Cardiac muscle cell (in vitro differentiated cells and primary cell): ENCODE data around the gene TAS2R50. TPM values are rescaled to one million over a fixed set of nuclear protein-coding genes. Genes with fewer than 3 reads are reported as not detected.

Experiments used
- DNase-seq, 2 donors: peaks; one replicate each; pipeline versions ENCODE4 v3.0.0 to v3.0.0-alpha.2; 2010 to 2017; ENCODE audit warnings: low read depth in 1 of 2, low spot score in 1 of 2
- H3K27ac ChIP-seq: fragments of 200-600 bp; sonication (generic); 2 replicates; pipeline ENCODE4 v1.5.1; 2016
- H3K27me3 ChIP-seq: fragments of 200-600 bp; sonication (generic); 2 replicates; pipeline ENCODE4 v1.6.0; 2016; ENCODE audit warnings: control low read depth
- H3K36me3 ChIP-seq: fragments of 200-600 bp; sonication (generic); 2 replicates; pipeline ENCODE4 v1.5.1; 2016; ENCODE audit warnings: control low read depth
- H3K4me1 ChIP-seq: fragments of 200-600 bp; sonication (generic); 2 replicates; pipeline ENCODE4 v1.8.1; 2017; ENCODE audit warnings: low read depth, mild to moderate bottlenecking, mixed run types
- H3K4me3 ChIP-seq: fragments of 200-600 bp; sonication (generic); 2 replicates; pipeline ENCODE4 v1.5.1; 2016; ENCODE audit warnings: mild to moderate bottlenecking
- H3K9me3 ChIP-seq: fragments of 200-600 bp; sonication (generic); 2 replicates; pipeline ENCODE4 v1.5.1; 2017; ENCODE audit warnings: low read depth, mild to moderate bottlenecking, control low read depth
- polyA plus RNA-seq: library from polyadenylated mRNA; unstranded; fragments of >200 nt; fragmentation: Nextera tagmentation; extraction: Ambion mirVana; gene quantifications from 2 replicates; pipeline ENCODE4 v1.2.1, GENCODE V29; 2016
- total RNA-seq: library from RNA; depleted of rRNA; stranded (reverse); fragments of >200 nt; gene quantifications from 2 replicates; pipeline ENCODE4 v1.2.3, GENCODE V29; 2016
- TF ChIP-seq, protein P1 (sequence below): IDR thresholded peaks from 2 replicates; pipeline ENCODE4 v1.5.1; 2012; ENCODE audit warnings: low read depth, mild to moderate bottlenecking, low read length

TAS2R50 gene
- total and polyA plus RNA-seq, 2 experiments from 2014 or later, result 0.23 to 1.9 TPM

DNA sequence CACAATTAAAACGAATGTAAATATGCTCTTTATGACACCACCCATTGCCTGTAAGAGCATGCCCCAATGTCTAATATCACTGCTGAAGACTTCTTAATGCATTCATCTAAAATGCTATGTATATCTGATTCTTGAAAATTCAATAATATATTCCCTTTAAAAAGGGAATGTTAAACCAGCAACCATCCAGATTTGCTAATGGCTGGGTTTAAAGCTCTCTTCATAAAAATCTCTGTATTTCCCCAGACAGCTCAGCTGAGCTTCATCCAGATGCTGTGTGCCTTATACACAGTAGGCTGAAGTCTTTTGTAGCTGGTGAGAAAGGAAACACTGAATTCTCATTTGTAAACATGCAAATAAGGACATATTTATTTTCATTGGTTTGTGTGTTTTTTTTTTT lies 47.5 kb downstream of the TAS2R50 start, which contains the start of gene TAS2R14:
TAS2R14 (minus strand) TSS at position 101 of the 400 bp plus-strand sequence; CDS start at position 45, 56 bp downstream.
- Histone ChIP-seq H3K36me3 (no peaks in the 10 kb centered on the region), H3K4me1 (no peaks in the 10 kb centered on the region), H3K4me3 (no peak within 1 kb of the TSS), H3K27ac (no peak within 1 kb of the TSS), H3K9me3 (no peaks in the 10 kb centered on the region), H3K27me3 (no peaks in the 10 kb centered on the region)
- TF ChIP-seq, protein P1, sequence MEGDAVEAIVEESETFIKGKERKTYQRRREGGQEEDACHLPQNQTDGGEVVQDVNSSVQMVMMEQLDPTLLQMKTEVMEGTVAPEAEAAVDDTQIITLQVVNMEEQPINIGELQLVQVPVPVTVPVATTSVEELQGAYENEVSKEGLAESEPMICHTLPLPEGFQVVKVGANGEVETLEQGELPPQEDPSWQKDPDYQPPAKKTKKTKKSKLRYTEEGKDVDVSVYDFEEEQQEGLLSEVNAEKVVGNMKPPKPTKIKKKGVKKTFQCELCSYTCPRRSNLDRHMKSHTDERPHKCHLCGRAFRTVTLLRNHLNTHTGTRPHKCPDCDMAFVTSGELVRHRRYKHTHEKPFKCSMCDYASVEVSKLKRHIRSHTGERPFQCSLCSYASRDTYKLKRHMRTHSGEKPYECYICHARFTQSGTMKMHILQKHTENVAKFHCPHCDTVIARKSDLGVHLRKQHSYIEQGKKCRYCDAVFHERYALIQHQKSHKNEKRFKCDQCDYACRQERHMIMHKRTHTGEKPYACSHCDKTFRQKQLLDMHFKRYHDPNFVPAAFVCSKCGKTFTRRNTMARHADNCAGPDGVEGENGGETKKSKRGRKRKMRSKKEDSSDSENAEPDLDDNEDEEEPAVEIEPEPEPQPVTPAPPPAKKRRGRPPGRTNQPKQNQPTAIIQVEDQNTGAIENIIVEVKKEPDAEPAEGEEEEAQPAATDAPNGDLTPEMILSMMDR, result no peak
- DNase-seq, result no peak

DNA sequence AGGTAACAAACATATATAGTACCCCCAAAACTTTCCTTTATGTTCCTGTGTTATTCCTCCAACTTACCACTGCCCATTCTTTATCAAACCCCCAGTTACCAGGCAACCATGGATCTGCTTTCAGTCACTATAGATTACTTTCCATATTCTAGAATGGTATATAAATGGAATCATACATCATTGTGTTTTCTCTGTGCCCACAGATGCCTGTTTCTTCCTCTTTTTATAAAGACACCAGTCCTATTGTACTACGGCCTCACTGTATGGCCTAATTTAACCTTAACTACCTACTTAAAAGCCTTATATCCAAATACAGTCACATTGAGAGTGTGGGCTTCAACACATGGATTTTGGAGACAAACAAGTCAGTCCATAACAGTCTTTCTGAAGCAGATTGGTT lies 50.2 kb downstream of the TAS2R50 start:
- Histone ChIP-seq H3K4me1 (no peaks in the 10 kb centered on the region), H3K36me3 (no peaks in the 10 kb centered on the region), H3K9me3 (no peaks in the 10 kb centered on the region), H3K27me3 (no peaks in the 10 kb centered on the region), H3K27ac (no peak overlapping the region), H3K4me3 (no peak overlapping the region)
- no peak for DNase-seq
- TF ChIP-seq, protein P1, result no peak

Other genes starting within 250 kb of the TAS2R50 start
- gene TAS2R7, start 184.3 kb downstream of the TAS2R50 start, total RNA-seq, result not detected in 2 replicates
- not detected in 2 replicates for gene TAS2R7, start 184.3 kb downstream of the TAS2R50 start, polyA plus RNA-seq
- gene TAS2R8, start 179.6 kb downstream of the TAS2R50 start, total RNA-seq, result 0.45 TPM in 1 of 2 replicates, not detected in the other
- not detected in 2 replicates for gene TAS2R8, start 179.6 kb downstream of the TAS2R50 start, polyA plus RNA-seq
- 0.21 and 1.8 TPM in 2 replicates for gene TAS2R9, start 176.7 kb downstream of the TAS2R50 start, total RNA-seq
- not detected in 2 replicates for gene TAS2R9, start 176.7 kb downstream of the TAS2R50 start, polyA plus RNA-seq
- gene TAS2R10, start 160.6 kb downstream of the TAS2R50 start, total RNA-seq, result 1.2 and 1.9 TPM in 2 replicates
- 0.72 and 1.1 TPM in 2 replicates for gene TAS2R10, start 160.6 kb downstream of the TAS2R50 start, polyA plus RNA-seq
- 0.67 and 8.8 TPM in 2 replicates for gene PRR4, start 137.4 kb downstream of the TAS2R50 start, total RNA-seq
- gene PRR4, start 137.4 kb downstream of the TAS2R50 start, polyA plus RNA-seq, result 5.3 and 7.1 TPM in 2 replicates
- gene PRH1, start 102.7 kb downstream of the TAS2R50 start, total RNA-seq, result 30.2 and 35.0 TPM in 2 replicates
- 35.3 and 38.6 TPM in 2 replicates for gene PRH1, start 102.7 kb downstream of the TAS2R50 start, polyA plus RNA-seq
- 0.11 and 0.69 TPM in 2 replicates for gene TAS2R13, start 77.3 kb downstream of the TAS2R50 start, total RNA-seq
- gene TAS2R13, start 77.3 kb downstream of the TAS2R50 start, polyA plus RNA-seq, result not detected in 2 replicates
- not detected in 2 replicates for gene PRH2, start 57.7 kb downstream of the TAS2R50 start, total RNA-seq
- 0.43 and 2.1 TPM in 2 replicates for gene PRH2, start 57.7 kb downstream of the TAS2R50 start, polyA plus RNA-seq
- gene TAS2R14, start 47.6 kb downstream of the TAS2R50 start, total RNA-seq, result 1.2 and 3.2 TPM in 2 replicates
- gene TAS2R14, start 47.6 kb downstream of the TAS2R50 start, polyA plus RNA-seq, result 1.0 and 3.0 TPM in 2 replicates
- 0.49 and 3.6 TPM in 2 replicates for gene TAS2R20, start 11.4 kb upstream of the TAS2R50 start, total RNA-seq
- 0.25 and 0.61 TPM in 2 replicates for gene TAS2R20, start 11.4 kb upstream of the TAS2R50 start, polyA plus RNA-seq
- 1.8 and 3.5 TPM in 2 replicates for gene TAS2R19, start 35.7 kb upstream of the TAS2R50 start, total RNA-seq
- gene TAS2R19, start 35.7 kb upstream of the TAS2R50 start, polyA plus RNA-seq, result not detected in 2 replicates
- 1.3 and 3.0 TPM in 2 replicates for gene TAS2R31, start 44.5 kb upstream of the TAS2R50 start, total RNA-seq
- gene TAS2R31, start 44.5 kb upstream of the TAS2R50 start, polyA plus RNA-seq, result 0.29 and 0.62 TPM in 2 replicates
- 0.42 and 0.63 TPM in 2 replicates for gene TAS2R46, start 75.4 kb upstream of the TAS2R50 start, total RNA-seq
- 0.24 and 0.51 TPM in 2 replicates for gene TAS2R46, start 75.4 kb upstream of the TAS2R50 start, polyA plus RNA-seq
- 0.53 and 2.7 TPM in 2 replicates for gene TAS2R43, start 105.4 kb upstream of the TAS2R50 start, total RNA-seq
- gene TAS2R43, start 105.4 kb upstream of the TAS2R50 start, polyA plus RNA-seq, result 1.0 and 1.6 TPM in 2 replicates
- gene TAS2R30, start 147.7 kb upstream of the TAS2R50 start, total RNA-seq, result 1.3 and 4.1 TPM in 2 replicates
- 0.17 TPM in 1 of 2 replicates, not detected in the other for gene TAS2R30, start 147.7 kb upstream of the TAS2R50 start, polyA plus RNA-seq
- gene SMIM10L1, start 184.3 kb upstream of the TAS2R50 start, total RNA-seq, result 15.2 and 24.2 TPM in 2 replicates
- 17.0 and 26.3 TPM in 2 replicates for gene SMIM10L1, start 184.3 kb upstream of the TAS2R50 start, polyA plus RNA-seq
- not detected in 2 replicates for gene TAS2R42, start 200.0 kb upstream of the TAS2R50 start, total RNA-seq
- not detected in 2 replicates for gene TAS2R42, start 200.0 kb upstream of the TAS2R50 start, polyA plus RNA-seq